ENCODE data around the gene UGT2B17. TPM values are rescaled to one million over a fixed set of nuclear protein-coding genes. Genes with fewer than 3 reads are reported as not detected.
"Not testable (repeated sequence)": the region's sequence is repeated elsewhere in the genome, so short reads cannot be mapped to it uniquely, and the experiment has no call there.

UGT2B17 gene
- total RNA-seq (2014; rRNA removed; shearing (Covaris generic)) = 0.22 and 1.2 TPM in 2 replicates

DNA sequence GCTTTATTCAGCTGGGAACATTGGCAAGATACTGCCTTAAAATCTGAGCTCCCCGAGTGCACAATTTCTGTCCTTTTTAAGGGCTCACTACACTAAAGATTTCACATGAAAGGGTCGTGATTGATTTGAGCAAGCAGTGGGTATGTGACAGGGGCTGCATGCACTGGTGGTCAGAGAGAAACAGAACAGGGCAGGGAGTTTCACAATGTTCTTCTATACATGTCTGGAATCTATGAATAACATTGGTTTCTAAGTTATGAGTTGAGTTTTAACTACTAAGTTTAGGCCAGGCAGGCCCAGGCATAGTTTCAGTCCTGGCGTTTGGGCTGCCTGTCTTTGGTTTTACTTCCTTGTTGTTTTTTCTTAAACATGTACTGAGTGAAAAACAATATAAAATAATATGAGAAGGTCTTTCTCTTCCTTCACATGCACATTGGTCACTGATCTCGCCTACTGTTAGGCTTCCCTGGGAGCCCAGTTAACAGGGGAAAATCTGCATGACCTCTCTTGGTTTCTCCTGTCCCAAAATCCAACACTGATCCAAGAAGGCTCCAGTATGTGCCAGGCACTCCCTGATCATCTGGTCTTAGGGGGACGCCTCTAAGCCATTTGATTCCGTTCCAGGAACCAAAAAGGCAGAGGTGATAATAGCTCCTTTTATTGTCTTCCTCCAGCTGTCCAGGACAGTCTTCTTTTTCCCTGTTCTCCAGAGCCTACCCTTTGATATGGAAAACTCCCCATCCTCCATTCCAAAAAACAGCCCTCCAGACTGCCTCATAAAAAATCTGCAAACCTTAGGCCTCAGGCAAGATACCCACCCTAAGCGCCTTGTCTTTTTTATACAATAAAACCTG is at the start of gene UGT2B17:
Gene UGT2B17, minus strand, starts transcription at position 51 of the 854 bp plus-strand sequence. CDS start 7,838 bp downstream, outside the sequence.
- no peak for DNase-seq (ENCODE audit: low read depth)

DNA sequence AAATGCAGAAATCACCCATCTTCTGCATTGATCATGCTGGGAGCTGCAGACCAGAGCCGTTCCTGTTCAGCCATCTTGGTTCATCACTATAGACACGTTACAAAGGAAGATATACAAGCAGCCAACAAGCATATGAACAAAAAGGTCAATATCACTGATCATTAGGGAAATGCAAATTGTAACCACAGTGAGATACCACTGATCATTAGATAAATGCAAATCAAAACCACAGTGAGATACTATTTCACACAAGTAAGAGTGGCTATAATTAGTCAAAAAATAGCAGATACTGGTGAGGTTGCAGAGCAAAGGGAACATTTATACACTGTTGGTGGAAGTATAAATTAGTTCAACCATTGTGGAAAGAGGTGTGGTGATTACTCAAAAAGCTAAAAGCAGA is 46.6 kb upstream of the UGT2B17 start:
- DNase-seq (ENCODE audit: low read depth) = not testable (repeated sequence)

DNA sequence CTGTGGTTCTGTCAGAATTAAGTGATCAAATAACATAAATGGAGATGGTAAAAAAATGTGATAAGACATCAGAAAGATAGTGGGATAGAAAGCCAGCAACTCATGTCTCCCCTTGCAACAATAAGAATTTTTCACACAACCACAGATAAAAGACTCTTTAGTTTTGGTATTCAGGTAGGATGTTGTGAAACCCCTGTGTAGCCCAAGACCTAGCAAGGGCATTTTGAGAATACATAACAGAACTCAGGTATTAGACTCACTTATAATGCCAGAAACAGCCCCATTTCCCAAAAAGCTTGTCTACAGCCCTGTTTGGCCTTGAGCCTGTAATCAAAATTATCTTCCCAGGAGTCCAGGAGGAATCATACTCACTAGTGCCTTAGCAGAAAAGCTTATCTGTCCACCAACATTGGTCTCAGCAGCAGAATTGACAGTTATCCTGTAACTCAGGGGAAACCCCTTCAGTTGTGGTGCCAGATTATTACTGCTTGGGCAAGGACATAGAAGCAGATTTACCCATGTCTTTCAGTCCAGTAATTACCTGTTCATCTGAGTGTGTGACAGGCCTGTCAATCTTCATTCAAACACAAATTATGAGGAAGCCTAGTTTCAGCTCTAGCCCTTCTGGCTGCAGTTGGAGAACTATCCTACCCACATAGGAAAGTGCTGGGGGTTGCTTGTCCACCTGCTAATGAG is 41.0 kb upstream of the UGT2B17 start:
- DNase-seq (ENCODE audit: low read depth) = no peak

DNA sequence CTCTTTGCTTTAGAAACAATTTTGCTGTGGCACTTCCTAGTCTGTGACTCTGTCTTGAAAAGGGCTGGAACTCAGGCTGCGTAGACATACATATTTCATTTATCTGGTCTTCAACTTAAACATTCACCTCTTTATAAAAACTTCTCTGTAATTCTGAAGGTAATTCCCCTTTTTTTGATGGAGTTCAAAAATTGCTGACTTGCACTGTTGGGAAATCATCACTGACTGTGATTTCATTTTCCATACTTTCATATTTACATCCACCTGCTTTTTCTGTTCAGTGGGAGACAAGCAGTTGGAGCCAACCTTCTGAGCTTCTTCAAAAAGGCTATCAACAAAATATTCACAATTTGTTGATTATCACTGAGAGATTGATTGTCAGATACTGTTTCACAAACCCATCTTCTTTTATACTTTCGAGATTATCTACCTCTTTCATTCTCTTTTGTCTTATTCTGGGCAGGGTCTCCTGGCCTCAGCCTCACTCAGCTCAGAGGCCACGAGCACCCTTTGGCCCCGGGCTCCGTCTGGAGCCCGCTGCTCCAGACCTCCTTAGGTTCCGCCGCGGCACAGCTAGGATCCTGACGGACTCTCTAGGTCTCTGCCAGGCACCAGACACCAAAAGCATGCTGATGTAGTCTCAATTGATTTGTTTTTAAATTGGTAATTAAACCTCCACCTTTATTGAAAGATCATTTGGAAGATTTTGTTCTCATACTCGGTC is 39.7 kb upstream of the UGT2B17 start:
- DNase-seq (ENCODE audit: low read depth) = no peak

DNA sequence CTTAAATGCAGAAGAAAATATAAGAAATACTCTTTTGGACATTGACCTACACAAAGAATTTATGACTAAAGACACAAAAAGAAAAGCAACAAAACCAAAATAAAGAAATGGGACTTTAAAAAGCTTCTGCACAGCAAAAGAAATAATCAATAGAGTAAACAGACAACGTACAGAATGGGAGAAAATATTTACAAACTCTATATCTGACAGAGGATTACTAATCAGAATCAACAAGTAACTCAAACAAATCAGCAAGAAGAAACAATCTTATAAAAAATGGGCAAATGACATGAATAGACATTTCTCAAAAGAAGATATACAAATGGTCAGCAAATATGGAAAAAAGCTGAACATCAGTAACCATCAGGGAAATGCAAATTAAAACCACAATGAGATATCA is 37.6 kb upstream of the UGT2B17 start:
- DNase-seq (ENCODE audit: low read depth) = no peak

DNA sequence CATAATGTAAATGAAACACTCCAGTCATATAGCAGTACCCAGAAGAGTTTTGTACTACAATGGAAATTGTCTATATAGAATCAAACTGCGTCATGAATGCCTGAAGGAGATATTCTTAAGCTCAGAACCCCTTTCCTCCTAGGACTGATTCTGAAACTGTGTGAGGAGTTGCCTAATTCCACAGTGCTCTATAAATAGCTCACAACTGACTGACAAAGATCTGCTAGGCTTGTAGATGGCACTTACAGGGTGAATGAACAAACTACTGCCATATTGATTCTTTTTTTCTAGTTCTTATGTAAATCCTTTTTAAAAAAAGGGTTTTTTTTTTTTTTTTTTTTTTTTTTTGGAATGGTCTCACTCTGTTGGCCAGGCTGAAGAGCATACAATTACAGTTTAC is 30.1 kb upstream of the UGT2B17 start:
- no peak for DNase-seq (ENCODE audit: low read depth)

DNA sequence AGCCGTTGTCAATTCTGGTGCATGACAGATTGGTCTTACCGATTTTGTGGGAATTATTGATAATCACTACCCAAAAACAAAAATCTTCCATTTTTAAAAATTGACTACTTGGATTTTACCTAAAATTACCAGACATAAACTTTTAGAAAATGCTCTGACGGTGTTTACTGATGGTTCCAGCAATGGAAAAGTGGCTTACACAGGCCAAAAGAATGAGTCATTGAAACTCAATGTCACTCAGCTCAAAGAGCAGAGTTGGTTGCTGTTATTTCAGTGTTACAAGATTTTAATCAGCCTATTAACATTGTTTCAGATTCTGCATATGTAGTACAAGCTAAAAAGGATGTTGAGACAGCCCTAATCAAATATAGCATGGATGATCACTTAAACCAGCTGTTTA is 23.0 kb upstream of the UGT2B17 start:
- DNase-seq (ENCODE audit: low read depth) = peak; percentile 46

DNA sequence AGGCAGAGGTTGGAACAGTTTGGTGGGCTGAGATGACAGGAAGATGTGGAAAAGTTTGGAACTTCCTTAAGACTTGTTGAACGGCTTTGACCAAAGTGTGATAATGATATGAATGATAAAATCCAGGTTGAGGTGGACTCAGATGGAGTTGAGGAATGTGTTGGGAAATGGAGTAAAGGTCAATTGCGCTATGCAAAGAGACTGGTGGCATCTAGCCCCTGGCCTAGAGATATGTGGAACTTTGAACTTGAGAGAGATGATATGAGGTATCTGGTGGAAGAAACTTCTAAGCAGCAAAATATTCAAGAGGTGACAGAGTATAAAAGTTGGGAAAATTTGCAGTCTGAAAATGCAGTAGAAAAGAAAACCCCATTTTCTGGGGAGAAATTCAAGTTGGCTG is 21.4 kb upstream of the UGT2B17 start:
- no peak for DNase-seq (ENCODE audit: low read depth)

DNA sequence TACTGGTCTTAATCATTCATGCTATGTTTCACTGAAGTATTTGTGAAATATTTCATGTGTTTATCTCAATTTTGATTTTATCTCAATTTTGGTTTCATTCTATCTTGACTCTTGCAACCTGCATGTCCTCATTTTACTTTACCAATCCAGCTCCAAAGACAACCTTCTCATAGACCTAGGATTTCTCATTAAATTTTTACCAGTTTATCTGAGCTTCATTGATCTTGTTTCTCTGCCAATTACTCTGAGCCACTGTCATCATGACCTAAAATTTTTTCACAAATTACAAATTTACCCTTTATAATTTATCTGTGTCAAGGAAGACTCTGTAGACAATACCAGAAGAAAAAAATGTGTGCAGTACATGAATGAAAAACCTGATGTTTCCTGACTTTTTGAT is 18.6 kb upstream of the UGT2B17 start:
- DNase-seq (ENCODE audit: low read depth) = no peak

DNA sequence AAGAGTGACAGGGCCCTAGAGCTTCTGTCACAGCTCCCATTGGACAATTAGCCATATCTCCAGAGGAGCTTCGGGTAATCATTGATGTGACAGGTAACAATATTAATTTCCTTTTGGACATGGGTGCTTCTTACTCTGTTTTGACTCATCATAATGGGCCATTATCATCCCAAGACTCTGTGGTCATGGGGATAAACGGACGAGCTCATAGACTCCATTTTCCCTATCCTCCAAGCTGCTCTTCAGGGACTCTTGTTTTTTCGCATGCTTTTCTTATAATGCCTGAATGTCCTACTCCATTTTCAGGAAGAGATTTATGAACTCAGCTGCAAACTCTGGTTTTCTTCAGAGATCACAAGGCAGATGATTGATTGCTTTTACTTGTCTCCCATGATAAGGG is 17.0 kb upstream of the UGT2B17 start:
- no peak for DNase-seq (ENCODE audit: low read depth)

DNA sequence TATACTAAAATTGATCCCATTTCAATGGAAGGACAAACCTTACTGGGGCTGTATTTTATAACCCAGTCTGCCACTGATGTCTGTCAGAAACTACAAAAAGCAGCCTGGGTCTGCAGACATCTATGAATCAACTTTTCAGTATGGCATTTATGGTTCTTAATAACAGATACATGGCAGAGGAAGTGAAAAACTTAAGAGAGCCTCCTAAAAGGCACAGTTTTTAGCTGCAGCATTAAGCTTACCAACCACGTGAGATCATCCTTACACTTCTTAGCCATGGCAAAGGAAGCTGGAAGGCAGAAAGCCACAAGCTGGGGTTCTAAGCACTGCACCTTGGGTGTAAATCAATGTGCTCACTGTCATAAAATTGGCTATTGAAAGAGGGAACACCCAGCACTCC is 16.6 kb upstream of the UGT2B17 start:
- DNase-seq (ENCODE audit: low read depth) = no peak

DNA sequence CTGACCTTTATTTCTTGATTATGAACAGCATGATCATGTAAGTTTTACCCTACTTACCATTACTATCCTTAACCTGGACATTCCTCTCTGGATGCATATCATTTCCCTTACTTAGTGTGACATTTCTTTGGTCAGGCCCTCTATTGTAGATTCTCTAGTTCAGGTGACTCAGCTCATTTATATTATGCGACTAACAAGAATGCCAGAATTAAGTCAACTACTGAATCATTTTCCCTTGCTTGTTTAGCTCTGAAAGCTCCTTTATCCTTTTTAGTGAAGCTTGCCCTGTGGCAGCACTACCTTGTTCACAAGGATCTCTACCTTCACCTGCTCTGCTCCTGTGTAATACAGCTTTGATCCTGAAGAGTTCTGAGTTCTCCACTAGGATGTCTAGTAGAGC is 15.1 kb upstream of the UGT2B17 start:
- peak; percentile 57 for DNase-seq (ENCODE audit: low read depth)

DNA sequence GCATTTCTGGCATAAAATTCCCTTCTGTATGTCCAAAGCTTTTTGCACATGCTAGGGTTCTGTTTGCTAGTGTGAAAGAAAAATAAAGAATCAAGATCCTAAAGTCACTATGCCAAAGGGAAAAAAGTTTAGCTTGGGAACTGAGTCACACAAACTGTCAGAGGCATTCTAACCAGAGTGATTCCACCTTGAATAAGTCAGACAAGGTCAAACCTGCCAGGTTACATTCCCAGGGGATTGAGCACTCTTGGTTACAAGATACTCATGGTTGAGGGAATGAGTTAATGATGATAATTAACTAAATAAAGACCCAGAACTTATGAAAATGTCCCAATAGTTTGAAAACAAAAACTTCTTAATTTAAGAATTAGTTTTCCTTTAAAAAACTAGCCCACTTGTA is 13.7 kb upstream of the UGT2B17 start:
- DNase-seq (ENCODE audit: low read depth) = no peak

DNA sequence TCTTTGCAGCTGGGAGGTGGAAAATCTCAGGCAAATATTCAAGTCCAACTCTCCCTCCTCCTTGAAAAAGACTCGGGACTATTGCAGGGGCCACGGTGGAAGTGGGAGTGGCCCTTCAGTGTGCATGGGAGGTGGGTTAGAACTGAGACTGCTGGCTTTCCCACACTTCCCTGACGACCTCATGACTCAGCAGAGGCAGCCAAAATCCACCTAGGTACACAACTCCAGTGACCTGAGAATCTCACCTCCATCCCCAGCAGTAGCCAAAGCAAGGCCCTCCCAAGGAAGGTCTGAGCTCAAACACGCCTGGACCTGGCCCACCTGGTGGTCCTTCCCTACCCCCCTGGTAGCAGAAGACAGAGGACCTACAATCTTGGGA is 6.2 kb upstream of the UGT2B17 start:
- no peak for DNase-seq (ENCODE audit: low read depth)

DNA sequence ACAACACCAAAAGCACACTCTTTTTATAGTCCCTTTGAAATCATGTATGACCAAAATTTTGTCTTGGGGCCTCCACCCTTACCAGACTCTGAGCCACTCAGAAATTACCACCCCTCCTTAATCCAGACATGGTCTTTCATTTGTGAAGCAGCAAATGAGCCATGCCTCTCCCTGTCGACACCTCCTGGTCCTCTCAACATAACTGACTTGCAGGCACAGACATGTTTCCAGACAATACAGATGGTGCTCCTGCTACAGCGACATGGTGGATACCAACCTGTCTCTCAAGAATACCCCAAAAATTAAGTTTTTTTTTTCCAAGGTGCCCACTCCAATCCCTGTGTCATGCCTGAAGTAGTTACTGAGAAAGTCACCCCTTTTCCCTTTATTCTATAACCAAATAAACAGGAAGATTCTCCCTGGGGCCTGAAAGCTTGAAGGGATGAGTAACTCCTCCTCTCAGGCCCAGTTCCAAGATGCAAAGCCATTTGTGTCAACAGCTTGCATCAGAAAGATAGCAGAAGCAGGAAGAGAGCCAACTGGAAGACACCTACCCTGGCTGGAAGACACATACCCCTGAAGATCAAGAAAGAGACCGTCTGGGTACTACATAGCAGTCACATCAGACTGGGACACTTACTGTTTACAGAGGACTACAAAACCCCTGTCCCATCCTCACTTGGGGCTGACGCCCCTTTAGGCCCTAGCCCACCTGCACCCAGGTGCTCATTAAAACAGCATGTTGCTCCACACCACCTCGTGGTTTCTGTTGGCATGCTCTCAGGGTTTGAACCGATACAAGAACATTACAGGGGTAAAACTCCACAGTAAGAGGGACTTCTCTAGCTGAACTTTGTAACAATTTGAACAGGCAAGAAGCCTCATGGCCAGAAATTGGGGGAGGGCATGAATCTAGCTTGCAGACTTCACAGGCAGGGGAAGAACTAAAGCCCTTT is 5.5 kb upstream of the UGT2B17 start:
- peak; percentile 55 for DNase-seq (ENCODE audit: low read depth)

DNA sequence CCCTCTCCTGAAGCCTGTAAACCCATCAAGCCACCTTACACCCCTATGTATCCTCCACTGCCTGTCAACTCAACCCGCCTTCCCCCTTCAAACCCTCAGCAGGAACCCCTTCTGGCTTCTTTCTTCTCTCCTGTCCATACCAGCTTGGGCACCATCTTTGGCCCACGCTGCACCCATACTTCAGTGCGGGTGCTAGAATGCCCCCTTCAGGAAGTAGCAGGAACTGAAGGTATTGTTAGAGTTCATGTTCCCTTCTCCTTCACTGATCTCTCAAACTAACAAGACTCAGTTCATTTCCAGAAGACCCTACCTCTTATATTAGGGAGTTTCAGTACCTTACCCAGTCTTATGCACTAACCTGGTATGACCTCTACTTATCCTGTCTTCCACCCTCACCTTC is 1.5 kb upstream of the UGT2B17 start:
- DNase-seq (ENCODE audit: low read depth) = no peak

DNA sequence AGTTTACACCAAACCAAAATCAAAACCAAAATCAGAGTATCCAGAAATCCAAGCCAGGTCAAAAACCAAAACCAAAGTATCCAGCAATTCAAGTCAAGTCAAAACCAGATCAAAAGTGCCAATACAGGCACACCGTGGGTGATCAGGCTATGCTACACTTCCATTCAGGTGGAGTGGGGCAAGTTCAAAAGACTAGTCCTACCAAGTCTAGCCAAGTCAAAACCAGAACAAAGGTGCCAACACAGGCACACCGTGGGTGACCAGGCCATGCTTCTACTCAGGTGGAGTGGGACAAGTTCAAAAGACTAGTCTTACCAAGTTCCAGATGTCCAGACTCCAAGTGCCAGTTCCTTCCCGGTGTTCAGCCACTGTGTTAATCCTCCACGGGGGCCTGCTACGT is 486 bp downstream of the UGT2B17 start:
- DNase-seq (ENCODE audit: low read depth) = not testable (repeated sequence)

DNA sequence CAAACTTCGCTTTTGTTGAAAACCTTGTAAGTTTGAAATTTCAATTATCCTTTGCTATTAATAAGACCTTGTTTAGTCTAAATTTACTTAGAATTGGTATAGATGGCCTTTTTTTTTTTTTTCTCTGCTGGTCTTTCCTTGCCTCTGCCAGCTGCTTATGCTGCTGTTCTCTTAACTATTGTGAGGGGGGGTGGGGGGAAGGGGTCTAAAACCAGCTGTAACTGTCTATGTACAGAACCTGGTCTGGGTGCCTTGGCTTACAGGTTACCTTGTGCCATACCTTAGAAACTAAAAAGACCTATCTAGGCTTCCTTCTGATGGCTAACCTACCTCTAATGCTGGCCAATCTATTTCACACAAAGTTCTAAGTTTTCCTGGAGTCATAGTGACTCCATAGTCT is 1.0 kb downstream of the UGT2B17 start:
- no peak for DNase-seq (ENCODE audit: low read depth)

DNA sequence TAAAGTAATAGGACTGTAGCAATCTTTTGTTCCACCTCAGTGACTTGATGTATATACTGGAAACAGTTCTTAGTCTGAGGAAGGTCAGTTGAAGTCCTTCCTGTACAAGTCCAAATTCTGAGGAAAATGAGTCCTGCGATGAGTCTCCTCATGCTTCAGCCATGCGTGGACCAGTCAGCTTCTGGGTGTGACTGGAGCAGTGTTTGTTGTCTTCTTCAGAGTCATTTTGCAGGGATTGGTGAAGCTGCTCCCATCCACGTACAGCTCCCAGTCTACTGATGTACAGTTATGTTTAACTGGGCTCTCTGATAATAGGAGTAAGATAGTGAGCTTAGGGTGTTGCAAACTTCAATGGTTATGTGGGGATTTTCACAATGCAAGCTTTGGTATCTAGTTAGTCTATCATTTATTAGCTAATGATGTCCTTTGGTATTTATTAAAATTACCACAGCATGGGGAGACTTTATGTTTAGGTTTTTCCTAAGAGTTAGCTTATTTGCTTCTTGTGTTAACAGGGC is 3.4 kb downstream of the UGT2B17 start:
- DNase-seq (ENCODE audit: low read depth) = no peak

DNA sequence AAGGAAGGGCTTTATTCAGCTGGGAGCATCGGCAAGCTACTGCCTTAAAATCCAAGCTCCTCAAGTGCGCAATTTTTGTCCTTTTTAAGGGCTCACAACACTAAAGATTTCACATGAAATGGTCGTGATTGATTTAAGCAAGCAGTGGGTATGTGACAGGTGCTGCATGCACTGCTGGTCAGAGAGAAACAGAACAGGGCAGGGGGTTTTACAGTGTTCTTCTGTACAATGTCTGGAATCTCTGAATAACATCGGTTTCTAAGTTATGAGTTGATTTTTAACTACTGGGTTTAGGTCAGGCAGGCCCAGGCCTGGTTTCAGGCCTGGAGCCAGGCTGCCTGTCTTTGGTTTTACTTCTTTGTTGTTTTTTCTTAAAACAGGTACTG is 6.0 kb downstream of the UGT2B17 start:
- DNase-seq (ENCODE audit: low read depth) = no peak

DNA sequence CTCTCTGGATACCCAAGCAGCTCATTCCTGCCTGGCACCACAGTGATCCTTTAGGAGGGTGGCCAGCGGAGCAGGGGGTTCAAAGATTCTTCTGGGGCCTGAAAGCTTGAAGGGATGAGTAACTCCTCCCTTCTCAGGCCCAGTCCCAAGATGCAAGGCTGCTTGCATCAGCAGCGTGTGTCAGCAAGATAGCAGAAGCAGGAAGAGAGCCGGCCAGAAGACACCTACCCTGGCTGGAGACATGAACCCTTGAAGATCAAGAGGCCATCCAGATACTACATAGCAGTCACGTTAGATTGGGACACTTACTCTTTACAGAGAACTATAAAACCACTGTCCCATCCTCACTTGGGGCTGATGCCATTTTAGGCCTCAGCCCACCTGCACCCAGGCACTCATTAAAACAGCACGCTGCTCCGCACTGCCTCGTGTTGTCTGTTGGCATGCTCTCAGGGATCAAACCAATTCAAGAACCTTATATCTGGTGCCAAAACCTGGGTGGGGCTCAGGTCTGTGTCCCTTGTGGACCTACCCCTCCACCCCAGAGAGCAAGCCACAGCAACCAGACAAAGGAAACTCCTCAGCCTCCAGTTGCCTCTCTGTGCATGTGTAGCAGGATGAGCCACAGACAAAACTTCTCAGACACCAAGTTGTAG is 6.5 kb downstream of the UGT2B17 start:
- DNase-seq (ENCODE audit: low read depth) = no peak

Measured in M059J (cell line).